Measurements from ENCODE around the gene CPNE2.

DNA sequence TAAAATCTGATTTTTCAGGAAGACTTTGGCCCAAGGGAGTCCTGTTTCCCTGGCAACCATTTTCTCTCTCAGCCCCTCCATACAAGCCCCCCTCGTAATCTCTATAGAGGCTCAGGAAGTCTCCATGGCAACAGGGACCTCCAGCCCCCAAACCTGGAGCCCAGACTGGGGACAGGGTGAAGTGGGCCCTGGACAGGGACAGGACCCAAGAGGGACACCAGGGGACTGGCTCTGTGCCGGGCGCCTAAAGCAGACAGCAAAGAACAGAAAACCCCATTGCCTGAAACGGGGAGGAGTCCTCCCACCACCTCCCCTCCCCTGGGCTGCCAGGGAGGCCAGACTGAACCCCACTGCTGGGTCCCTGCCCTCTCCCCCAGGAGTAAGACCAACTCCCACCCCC lies 40.6 kb downstream of the CPNE2 start:
- TF ChIP-seq ZNF274 (IDR thresholded peaks at IDR 0.05; ENCODE audit: low read depth, low read length) (no peak), YY1 (IDR thresholded peaks at IDR 0.05; ENCODE audit: insufficient read depth, insufficient read length) (no peak)
